ENCODE measurements around the gene PBX1. TPM values are rescaled to one million over a fixed set of nuclear protein-coding genes. Genes with fewer than 3 reads are reported as not detected.

Gene PBX1
- total RNA-seq, 2 donors from 2014 or later: 59.9 to 79.2 TPM

DNA sequence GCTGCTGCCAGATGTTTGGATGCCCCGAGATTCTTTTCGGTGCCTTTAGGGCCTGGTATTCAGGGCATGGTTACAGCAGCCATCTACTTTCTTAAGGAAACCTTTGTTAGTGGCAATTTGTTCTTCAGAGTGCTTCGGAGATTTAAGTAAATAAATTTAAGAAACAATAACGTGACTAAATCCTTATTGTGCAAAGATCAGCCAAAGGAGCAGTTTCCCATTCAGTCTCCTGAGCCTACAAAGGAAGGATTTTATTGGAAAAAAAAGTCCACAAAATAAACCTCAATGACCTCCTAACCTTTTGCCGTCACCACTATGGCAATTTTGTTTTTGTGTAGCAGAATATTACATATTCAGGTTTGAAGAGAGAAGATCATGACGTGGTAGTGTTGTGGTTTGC is 231.1 kb downstream of the PBX1 start:
- Histone ChIP-seq H3K27me3 (ENCODE audit: control insufficient read depth, insufficient read depth, low read length, poor library complexity, severe bottlenecking) (no peaks in the 10 kb centered on the region), H3K9me3 (ENCODE audit: control insufficient read depth, low read length) (no peaks in the 10 kb centered on the region), H3K27ac (ENCODE audit: low read depth, low read length) (no peak overlapping the region), H3K36me3 (ENCODE audit: control insufficient read depth, insufficient read depth, low read length) (no peaks in the 10 kb centered on the region), H3K9ac (ENCODE audit: extremely low read depth, low read length, poor library complexity, severe bottlenecking) (no peak overlapping the region), H3K4me3 (ENCODE audit: low read length) (no peak overlapping the region), H3K4me1 (ENCODE audit: control insufficient read depth, insufficient read depth, low read length) (peaks cover 11% of the 10 kb centered on the region)
- TF ChIP-seq, protein P1, sequence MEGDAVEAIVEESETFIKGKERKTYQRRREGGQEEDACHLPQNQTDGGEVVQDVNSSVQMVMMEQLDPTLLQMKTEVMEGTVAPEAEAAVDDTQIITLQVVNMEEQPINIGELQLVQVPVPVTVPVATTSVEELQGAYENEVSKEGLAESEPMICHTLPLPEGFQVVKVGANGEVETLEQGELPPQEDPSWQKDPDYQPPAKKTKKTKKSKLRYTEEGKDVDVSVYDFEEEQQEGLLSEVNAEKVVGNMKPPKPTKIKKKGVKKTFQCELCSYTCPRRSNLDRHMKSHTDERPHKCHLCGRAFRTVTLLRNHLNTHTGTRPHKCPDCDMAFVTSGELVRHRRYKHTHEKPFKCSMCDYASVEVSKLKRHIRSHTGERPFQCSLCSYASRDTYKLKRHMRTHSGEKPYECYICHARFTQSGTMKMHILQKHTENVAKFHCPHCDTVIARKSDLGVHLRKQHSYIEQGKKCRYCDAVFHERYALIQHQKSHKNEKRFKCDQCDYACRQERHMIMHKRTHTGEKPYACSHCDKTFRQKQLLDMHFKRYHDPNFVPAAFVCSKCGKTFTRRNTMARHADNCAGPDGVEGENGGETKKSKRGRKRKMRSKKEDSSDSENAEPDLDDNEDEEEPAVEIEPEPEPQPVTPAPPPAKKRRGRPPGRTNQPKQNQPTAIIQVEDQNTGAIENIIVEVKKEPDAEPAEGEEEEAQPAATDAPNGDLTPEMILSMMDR (conservative IDR thresholded peaks at IDR 0.05): no peak
- Mint-ChIP-seq H3K4me3 (no peak overlapping the region), H3K27ac (no peak overlapping the region), H3K4me1 (peaks cover 53% of the 10 kb centered on the region), H3K27me3 (ENCODE audit: insufficient read depth) (no peaks in the 10 kb centered on the region), H3K9me3 (no peaks in the 10 kb centered on the region), H3K36me3 (ENCODE audit: low read depth) (peaks cover 6% of the 10 kb centered on the region)
- WGBS, 2 experiments (ENCODE audit: insufficient coverage in 1 of 2, insufficient read length in 1 of 2): 85 to 93% methylated on average over 3 to 5 of the region's 6 CpGs
- no peak for DNase-seq

DNA sequence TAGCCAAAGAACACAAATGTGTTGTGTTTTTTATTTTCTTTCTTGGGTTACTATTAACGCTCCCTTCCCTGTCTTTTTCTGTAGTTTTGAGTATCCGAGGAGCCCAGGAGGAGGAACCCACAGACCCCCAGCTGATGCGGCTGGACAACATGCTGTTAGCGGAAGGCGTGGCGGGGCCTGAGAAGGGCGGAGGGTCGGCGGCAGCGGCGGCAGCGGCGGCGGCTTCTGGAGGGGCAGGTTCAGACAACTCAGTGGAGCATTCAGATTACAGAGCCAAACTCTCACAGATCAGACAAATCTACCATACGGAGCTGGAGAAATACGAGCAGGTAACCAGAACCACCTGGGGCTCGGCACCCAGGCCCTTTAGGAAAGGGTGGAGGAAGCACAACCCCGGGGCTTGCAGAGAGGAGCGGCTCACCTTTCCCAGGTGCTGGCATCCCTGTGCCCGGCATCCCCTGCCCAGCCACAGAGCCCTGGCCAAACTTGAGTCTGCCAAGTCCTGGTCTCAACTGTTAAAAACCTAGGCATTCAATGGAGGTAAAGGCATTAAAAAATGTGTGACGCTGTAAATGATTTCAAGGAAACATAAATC is 233.5 kb downstream of the PBX1 start:
- H3K27ac ChIP-seq (ENCODE audit: low read depth, low read length): no peak overlapping the region
- no peak overlapping the region for H3K9ac ChIP-seq (ENCODE audit: extremely low read depth, low read length, poor library complexity, severe bottlenecking)
- H3K9me3 ChIP-seq (ENCODE audit: control insufficient read depth, low read length): no peaks in the 10 kb centered on the region
- H3K27me3 ChIP-seq (ENCODE audit: control insufficient read depth, insufficient read depth, low read length, poor library complexity, severe bottlenecking): no peaks in the 10 kb centered on the region
- Mint-ChIP-seq H3K4me1 (peaks cover 35% of the 10 kb centered on the region), H3K27me3 (ENCODE audit: insufficient read depth) (no peaks in the 10 kb centered on the region), H3K36me3 (ENCODE audit: low read depth) (peaks cover 6% of the 10 kb centered on the region), H3K4me3 (no peak overlapping the region), H3K27ac (no peak overlapping the region), H3K9me3 (no peaks in the 10 kb centered on the region)
- H3K4me3 ChIP-seq (ENCODE audit: low read length): no peak overlapping the region
- DNase-seq: no peak
- no peaks in the 10 kb centered on the region for H3K36me3 ChIP-seq (ENCODE audit: control insufficient read depth, insufficient read depth, low read length)
- TF ChIP-seq, protein P1 (conservative IDR thresholded peaks at IDR 0.05): no peak
- WGBS, 2 experiments (ENCODE audit: insufficient coverage in 1 of 2, insufficient read length in 1 of 2): 94 to 98% methylated on average over 16 to 21 of the region's 21 CpGs
- H3K4me1 ChIP-seq (ENCODE audit: control insufficient read depth, insufficient read depth, low read length): peaks cover 11% of the 10 kb centered on the region

DNA sequence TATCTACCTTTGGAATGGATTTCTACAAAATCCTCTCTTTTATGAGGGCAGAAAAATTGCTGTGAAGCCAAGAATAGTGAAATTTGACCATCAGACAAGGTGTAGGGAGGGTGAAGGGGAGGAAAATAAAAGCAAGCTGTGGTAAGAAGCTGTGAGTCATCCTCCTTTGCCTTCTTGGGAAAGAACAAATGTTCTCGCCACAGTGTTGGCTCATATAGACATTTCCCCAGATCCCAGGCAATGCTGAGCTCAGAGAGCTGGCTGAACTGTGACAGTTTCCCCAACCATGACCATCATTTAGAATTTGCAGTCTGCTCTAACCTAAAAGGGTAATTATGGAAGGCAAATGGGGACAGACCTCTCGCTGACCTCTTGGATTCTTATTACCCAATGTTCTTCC is 235.4 kb downstream of the PBX1 start:
- H3K27me3 ChIP-seq (ENCODE audit: control insufficient read depth, insufficient read depth, low read length, poor library complexity, severe bottlenecking): no peaks in the 10 kb centered on the region
- no peaks in the 10 kb centered on the region for H3K9me3 Mint-ChIP-seq
- 97 to 100% methylated on average over 1 to 2 of the region's 2 CpGs for WGBS, 2 experiments (ENCODE audit: insufficient coverage in 1 of 2, insufficient read length in 1 of 2)
- H3K27me3 Mint-ChIP-seq (ENCODE audit: insufficient read depth): no peaks in the 10 kb centered on the region
- no peak overlapping the region for H3K4me3 ChIP-seq (ENCODE audit: low read length)
- H3K27ac ChIP-seq (ENCODE audit: low read depth, low read length): no peak overlapping the region
- H3K9me3 ChIP-seq (ENCODE audit: control insufficient read depth, low read length): no peaks in the 10 kb centered on the region
- H3K4me1 ChIP-seq (ENCODE audit: control insufficient read depth, insufficient read depth, low read length): peaks cover 8% of the 10 kb centered on the region
- H3K9ac ChIP-seq (ENCODE audit: extremely low read depth, low read length, poor library complexity, severe bottlenecking): no peak overlapping the region
- TF ChIP-seq, protein P1 (conservative IDR thresholded peaks at IDR 0.05): no peak
- no peak overlapping the region for H3K27ac Mint-ChIP-seq
- peaks cover 18% of the 10 kb centered on the region for H3K4me1 Mint-ChIP-seq
- H3K36me3 Mint-ChIP-seq (ENCODE audit: low read depth): peaks cover 8% of the 10 kb centered on the region
- no peak overlapping the region for H3K4me3 Mint-ChIP-seq
- DNase-seq: no peak
- no peaks in the 10 kb centered on the region for H3K36me3 ChIP-seq (ENCODE audit: control insufficient read depth, insufficient read depth, low read length)

Measured in endodermal cell (in vitro differentiated cells).